Caco-2 (cell line): Measurements from ENCODE around the gene LRWD1. TPM values are rescaled to one million over a fixed set of nuclear protein-coding genes. Genes with fewer than 3 reads are reported as not detected.
A peak's percentile ranks its signal among the peaks of the same experiment; 100 is the strongest.
"Not testable (repeated sequence)": the region's sequence is repeated elsewhere in the genome, so short reads cannot be mapped to it uniquely, and the experiment has no call there.

Experiments used
- BruUV-seq: library from RNA; stranded (reverse); fragments of 400-500 nt; replicated peaks from 2 replicates; lab custom pipeline; 2021; lab: Mats Ljungman, UMichigan
- CTCF ChIA-PET: fragments of 300-600 bp; sonication (Branson Sonifier 250); formaldehyde crosslinking; loops from one replicate; lab custom pipeline; 2022; ENCODE audit warnings: antibody characterized with exemption; lab: Charles Lee
- POLR2A ChIA-PET: fragments of 300-600 bp; sonication (Branson Sonifier 250); formaldehyde crosslinking; loops from one replicate; lab custom pipeline; 2022; ENCODE audit warnings: antibody characterized with exemption; lab: Charles Lee
- DNase-seq, 2 experiments: peaks; one replicate each; pipeline versions ENCODE4 v3.0.0 to v3.0.0-alpha.2; 2020 to 2022
- H3K27me3 ChIP-seq: replicated peaks from 2 replicates; pipeline ENCODE4 v1.6.0; 2011; ENCODE audit warnings: low read length; ENCODE audit not compliant: control insufficient read depth, insufficient read depth
- H3K36me3 ChIP-seq: 2 replicates; pipeline ENCODE4 v1.5.1; 2011; ENCODE audit warnings: low read length; ENCODE audit not compliant: control insufficient read depth, insufficient read depth
- H3K4me1 ChIP-seq: fragments of 250-450 bp; sonication (Bioruptor Pico); 2 replicates; pipeline ENCODE4 v1.5.1; 2020; ENCODE audit warnings: mild to moderate bottlenecking
- H3K4me3 ChIP-seq: 2 replicates; pipeline ENCODE4 v1.5.1; 2011; ENCODE audit warnings: low read depth, mild to moderate bottlenecking, control low read depth, low read length
- H3K9me3 ChIP-seq: fragments of 250-450 bp; sonication (Bioruptor Pico); 2 replicates; pipeline ENCODE4 v1.5.1; 2020; ENCODE audit warnings: mild to moderate bottlenecking, moderate library complexity
- H3K27ac Mint-ChIP-seq: one replicate; pipeline ENCODE4 v1.8.0; 2022; ENCODE audit warnings: mixed read lengths; ENCODE audit not compliant: unreplicated experiment
- H3K27me3 Mint-ChIP-seq: one replicate; pipeline ENCODE4 v1.8.0; 2022; ENCODE audit warnings: mixed read lengths; ENCODE audit not compliant: insufficient read depth, unreplicated experiment
- H3K36me3 Mint-ChIP-seq: one replicate; pipeline ENCODE4 v1.8.0; 2022; ENCODE audit warnings: mild to moderate bottlenecking, mixed read lengths; ENCODE audit not compliant: insufficient read depth, unreplicated experiment
- H3K4me1 Mint-ChIP-seq: one replicate; pipeline ENCODE4 v1.8.0; 2022; ENCODE audit warnings: low read depth, mixed read lengths; ENCODE audit not compliant: unreplicated experiment
- H3K4me3 Mint-ChIP-seq: one replicate; pipeline ENCODE4 v1.8.0; 2022; ENCODE audit warnings: mild to moderate bottlenecking, moderate library complexity, mixed read lengths; ENCODE audit not compliant: unreplicated experiment
- H3K9me3 Mint-ChIP-seq: one replicate; pipeline ENCODE4 v1.8.0; 2022; ENCODE audit warnings: mixed read lengths; ENCODE audit not compliant: unreplicated experiment
- intact Hi-C: fragments of 100-400 bp; cut with micrococcal nuclease; formaldehyde crosslinking; loops from one replicate; pipeline ENCODE4 v1.10.0; 2022; ENCODE audit not compliant: unreplicated experiment
- total RNA-seq: library from RNA; stranded (reverse); gene quantifications from 2 replicates; pipeline ENCODE4 v1.2.3, GENCODE V29; 2022

LRWD1 gene
- total RNA-seq, 1 experiment from 2014 or later: 23.6 TPM

- POLR2A ChIA-PET, H3K4me1 ChIP-seq, BruUV-seq, H3K9me3 Mint-ChIP-seq, H3K27me3 ChIP-seq, H3K9me3 ChIP-seq, intact Hi-C loops, H3K4me1 Mint-ChIP-seq, H3K4me3 ChIP-seq, H3K36me3 Mint-ChIP-seq, H3K27ac Mint-ChIP-seq, H3K36me3 ChIP-seq, H3K4me3 Mint-ChIP-seq, CTCF ChIA-PET, DNase-seq, H3K27me3 Mint-ChIP-seq: not testable (repeated sequence)
Measured at GRCh38 chr7:102505298-102506185, 40.8 kb downstream of the LRWD1 start.

GRCh38 chr7:102507410-102508088, 42.8 kb downstream of the LRWD1 start:
- H3K9me3 ChIP-seq, H3K27ac Mint-ChIP-seq, POLR2A ChIA-PET, H3K36me3 ChIP-seq, CTCF ChIA-PET, H3K4me3 ChIP-seq, H3K27me3 ChIP-seq, H3K4me1 Mint-ChIP-seq, intact Hi-C loops, H3K4me1 ChIP-seq, H3K9me3 Mint-ChIP-seq, DNase-seq, H3K36me3 Mint-ChIP-seq, H3K27me3 Mint-ChIP-seq, BruUV-seq, H3K4me3 Mint-ChIP-seq: not testable (repeated sequence)

GRCh38 chr7:102510575-102510974, 45.8 kb downstream of the LRWD1 start:
- H3K27me3 Mint-ChIP-seq, H3K27me3 ChIP-seq, H3K4me3 ChIP-seq, H3K9me3 Mint-ChIP-seq, CTCF ChIA-PET, H3K4me1 ChIP-seq, H3K4me3 Mint-ChIP-seq, POLR2A ChIA-PET, BruUV-seq, H3K36me3 ChIP-seq, H3K36me3 Mint-ChIP-seq, DNase-seq, intact Hi-C loops, H3K27ac Mint-ChIP-seq, H3K4me1 Mint-ChIP-seq, H3K9me3 ChIP-seq: not testable (repeated sequence)

- BruUV-seq, POLR2A ChIA-PET, H3K4me1 Mint-ChIP-seq, H3K9me3 Mint-ChIP-seq, H3K27me3 Mint-ChIP-seq, H3K9me3 ChIP-seq, H3K36me3 ChIP-seq, H3K27ac Mint-ChIP-seq, CTCF ChIA-PET, H3K36me3 Mint-ChIP-seq, H3K4me1 ChIP-seq, H3K4me3 ChIP-seq, DNase-seq, H3K4me3 Mint-ChIP-seq, intact Hi-C loops, H3K27me3 ChIP-seq: not testable (repeated sequence)
Measured at GRCh38 chr7:102511860-102512522, 47.2 kb downstream of the LRWD1 start.

GRCh38 chr7:102512642-102513221, 47.9 kb downstream of the LRWD1 start:
- H3K9me3 ChIP-seq, H3K4me3 ChIP-seq, H3K27ac Mint-ChIP-seq, H3K36me3 Mint-ChIP-seq, intact Hi-C loops, H3K4me1 ChIP-seq, CTCF ChIA-PET, H3K27me3 ChIP-seq, BruUV-seq, DNase-seq, H3K9me3 Mint-ChIP-seq, H3K4me1 Mint-ChIP-seq, POLR2A ChIA-PET, H3K36me3 ChIP-seq, H3K27me3 Mint-ChIP-seq: not testable (repeated sequence)
- peak overlapping the region; percentile 11 for H3K4me3 Mint-ChIP-seq

GRCh38 chr7:102514881-102515721, 50.3 kb downstream of the LRWD1 start:
- H3K4me3 ChIP-seq, H3K4me3 Mint-ChIP-seq, POLR2A ChIA-PET, H3K27me3 Mint-ChIP-seq, H3K9me3 Mint-ChIP-seq, H3K4me1 ChIP-seq, H3K27ac Mint-ChIP-seq, H3K36me3 Mint-ChIP-seq, H3K36me3 ChIP-seq, BruUV-seq, CTCF ChIA-PET, H3K4me1 Mint-ChIP-seq, H3K9me3 ChIP-seq, H3K27me3 ChIP-seq, intact Hi-C loops: not testable (repeated sequence)
- DNase-seq: peak in 1 of 2 experiments; percentile 0
